ENCODE measurements around the gene CDH5.

Gene CDH5

DNA sequence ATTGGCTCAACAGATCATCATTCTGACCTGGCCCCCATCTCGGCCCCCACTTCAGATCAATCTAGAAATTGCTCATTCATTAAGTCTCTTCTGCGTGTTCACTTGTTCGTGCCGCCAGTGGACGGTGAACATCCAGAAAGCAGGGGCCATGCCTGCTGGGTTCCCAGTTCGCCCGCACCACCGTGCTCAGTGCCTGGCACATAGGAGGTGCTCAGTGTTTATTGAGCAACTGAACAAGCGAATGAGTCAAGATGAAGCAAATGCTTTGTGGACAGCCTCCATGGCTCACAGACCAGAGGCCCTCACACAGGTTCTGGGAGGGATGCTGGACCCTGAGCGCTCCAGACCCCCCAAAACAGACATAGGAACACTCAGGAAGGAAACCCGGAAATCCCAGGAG, 74.5 kb downstream of the CDH5 start:
- no peak for TF ChIP-seq EGR1 (IDR thresholded peaks at IDR 0.05)
- no peak for TF ChIP-seq CEBPB (IDR thresholded peaks at IDR 0.05)
- TF ChIP-seq, protein P1, sequence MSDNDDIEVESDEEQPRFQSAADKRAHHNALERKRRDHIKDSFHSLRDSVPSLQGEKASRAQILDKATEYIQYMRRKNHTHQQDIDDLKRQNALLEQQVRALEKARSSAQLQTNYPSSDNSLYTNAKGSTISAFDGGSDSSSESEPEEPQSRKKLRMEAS (IDR thresholded peaks at IDR 0.05), result no peak
- TF ChIP-seq CREB1 (IDR thresholded peaks at IDR 0.05; ENCODE audit: low read depth), result no peak
- no peak for TF ChIP-seq NFIC (IDR thresholded peaks at IDR 0.05)

GRCh38 chr16:66441586-66442375, 75.3 kb downstream of the CDH5 start:
- TF ChIP-seq, protein P2, sequence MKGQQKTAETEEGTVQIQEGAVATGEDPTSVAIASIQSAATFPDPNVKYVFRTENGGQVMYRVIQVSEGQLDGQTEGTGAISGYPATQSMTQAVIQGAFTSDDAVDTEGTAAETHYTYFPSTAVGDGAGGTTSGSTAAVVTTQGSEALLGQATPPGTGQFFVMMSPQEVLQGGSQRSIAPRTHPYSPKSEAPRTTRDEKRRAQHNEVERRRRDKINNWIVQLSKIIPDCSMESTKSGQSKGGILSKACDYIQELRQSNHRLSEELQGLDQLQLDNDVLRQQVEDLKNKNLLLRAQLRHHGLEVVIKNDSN (IDR thresholded peaks at IDR 0.05), result no peak
- no peak for TF ChIP-seq REST (IDR thresholded peaks at IDR 0.05; ENCODE audit: low read depth)
- no peak for TF ChIP-seq EP300 (IDR thresholded peaks at IDR 0.05; ENCODE audit: borderline replicate concordance)
- TF ChIP-seq EGR1 (IDR thresholded peaks at IDR 0.05), result no peak
- TF ChIP-seq TEAD4 (IDR thresholded peaks at IDR 0.05), result no peak
- TF ChIP-seq FOXM1 (IDR thresholded peaks at IDR 0.05; ENCODE audit: borderline replicate concordance, low read depth), result no peak
- TF ChIP-seq NFIC (IDR thresholded peaks at IDR 0.05), result no peak
- TF ChIP-seq, protein P1 (IDR thresholded peaks at IDR 0.05), result no peak
- TF ChIP-seq CREB1 (IDR thresholded peaks at IDR 0.05; ENCODE audit: low read depth), result no peak
- TF ChIP-seq ZBTB7A (IDR thresholded peaks at IDR 0.05; ENCODE audit: low read depth), result no peak
- TF ChIP-seq CEBPB (IDR thresholded peaks at IDR 0.05), result no peak
- no peak for TF ChIP-seq TAF1 (IDR thresholded peaks at IDR 0.05; ENCODE audit: low read depth)
- TF ChIP-seq TCF12 (IDR thresholded peaks at IDR 0.05; ENCODE audit: low read depth), result no peak
- TF ChIP-seq RAD21 (IDR thresholded peaks at IDR 0.05; ENCODE audit: low read depth), result no peak
- TF ChIP-seq YY1 (IDR thresholded peaks at IDR 0.05; ENCODE audit: low read depth), result no peak

GRCh38 chr16:66442502-66443268, 76.2 kb downstream of the CDH5 start:
- TF ChIP-seq EP300 (IDR thresholded peaks at IDR 0.05; ENCODE audit: borderline replicate concordance) (no peak), RAD21 (IDR thresholded peaks at IDR 0.05; ENCODE audit: low read depth) (no peak), CREB1 (IDR thresholded peaks at IDR 0.05; ENCODE audit: low read depth) (no peak), TEAD4 (IDR thresholded peaks at IDR 0.05) (no peak), CEBPB (IDR thresholded peaks at IDR 0.05) (no peak), FOXM1 (IDR thresholded peaks at IDR 0.05; ENCODE audit: borderline replicate concordance, low read depth) (no peak), YY1 (IDR thresholded peaks at IDR 0.05; ENCODE audit: low read depth) (no peak), REST (IDR thresholded peaks at IDR 0.05; ENCODE audit: low read depth) (no peak), TCF12 (IDR thresholded peaks at IDR 0.05; ENCODE audit: low read depth) (no peak), EGR1 (IDR thresholded peaks at IDR 0.05) (no peak), NFIC (IDR thresholded peaks at IDR 0.05) (no peak), ZBTB7A (IDR thresholded peaks at IDR 0.05; ENCODE audit: low read depth) (no peak), TAF1 (IDR thresholded peaks at IDR 0.05; ENCODE audit: low read depth) (no peak)
- TF ChIP-seq, protein P1 (IDR thresholded peaks at IDR 0.05), result no peak
- TF ChIP-seq, protein P2 (IDR thresholded peaks at IDR 0.05), result no peak

- no peak for TF ChIP-seq TEAD4 (IDR thresholded peaks at IDR 0.05)
Measured at GRCh38 chr16:66443269-66443652, 76.8 kb downstream of the CDH5 start.

- no peak for TF ChIP-seq EGR1 (IDR thresholded peaks at IDR 0.05)
- TF ChIP-seq RAD21 (IDR thresholded peaks at IDR 0.05; ENCODE audit: low read depth), result peak; percentile 19; the same call in 1 of the 2 replicates
Measured at GRCh38 chr16:66444049-66444481, 77.6 kb downstream of the CDH5 start.
